C4-2B (cell line): ENCODE data around the gene OPRD1.

Experiments
- ZFX ChIP-seq: fragments of 450-650 bp; IDR thresholded peaks from 2 replicates; pipeline ENCODE4 v1.6.1; 2017
- TF ChIP-seq, protein P1 (sequence below): fragments of 450-650 bp; conservative IDR thresholded peaks from 2 replicates; pipeline ENCODE4 v1.5.1; 2017; ENCODE audit warnings: mild to moderate bottlenecking

DNA sequence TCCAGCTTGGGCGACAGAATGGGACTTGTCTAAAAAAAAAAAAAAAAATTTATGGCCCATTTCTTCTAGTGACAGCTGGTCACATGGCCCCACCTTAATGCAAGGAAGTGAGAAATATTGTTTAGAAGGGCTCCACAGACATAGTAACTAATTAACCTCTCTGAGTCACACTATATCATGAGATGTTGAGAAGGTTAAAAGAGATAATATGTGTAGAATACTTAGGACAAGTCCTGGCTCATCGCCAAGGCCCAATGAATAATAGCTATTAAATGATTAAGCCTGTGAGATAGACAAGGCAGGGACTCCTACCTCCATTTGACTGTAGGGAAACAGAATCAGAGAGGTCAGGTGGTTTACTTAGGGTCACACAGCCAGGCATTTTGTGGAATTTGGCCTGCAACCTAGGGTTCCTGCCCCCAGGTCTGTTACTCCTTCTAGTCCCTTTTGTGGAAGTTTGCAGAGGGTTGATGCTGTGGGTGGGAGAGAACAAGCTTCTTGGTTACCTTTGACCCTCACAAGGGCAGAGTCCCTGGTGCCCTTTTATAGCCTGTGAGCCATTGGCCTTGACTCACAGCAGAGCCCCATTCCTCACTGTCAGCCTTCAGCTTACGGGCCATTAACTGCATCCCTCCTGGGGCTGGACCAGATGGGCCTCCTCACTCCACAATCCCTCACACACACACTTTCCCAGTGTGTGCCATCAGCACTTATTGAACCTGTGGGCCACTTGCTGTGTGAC is 48.5 kb downstream of the OPRD1 start:
- TF ChIP-seq, protein P1, sequence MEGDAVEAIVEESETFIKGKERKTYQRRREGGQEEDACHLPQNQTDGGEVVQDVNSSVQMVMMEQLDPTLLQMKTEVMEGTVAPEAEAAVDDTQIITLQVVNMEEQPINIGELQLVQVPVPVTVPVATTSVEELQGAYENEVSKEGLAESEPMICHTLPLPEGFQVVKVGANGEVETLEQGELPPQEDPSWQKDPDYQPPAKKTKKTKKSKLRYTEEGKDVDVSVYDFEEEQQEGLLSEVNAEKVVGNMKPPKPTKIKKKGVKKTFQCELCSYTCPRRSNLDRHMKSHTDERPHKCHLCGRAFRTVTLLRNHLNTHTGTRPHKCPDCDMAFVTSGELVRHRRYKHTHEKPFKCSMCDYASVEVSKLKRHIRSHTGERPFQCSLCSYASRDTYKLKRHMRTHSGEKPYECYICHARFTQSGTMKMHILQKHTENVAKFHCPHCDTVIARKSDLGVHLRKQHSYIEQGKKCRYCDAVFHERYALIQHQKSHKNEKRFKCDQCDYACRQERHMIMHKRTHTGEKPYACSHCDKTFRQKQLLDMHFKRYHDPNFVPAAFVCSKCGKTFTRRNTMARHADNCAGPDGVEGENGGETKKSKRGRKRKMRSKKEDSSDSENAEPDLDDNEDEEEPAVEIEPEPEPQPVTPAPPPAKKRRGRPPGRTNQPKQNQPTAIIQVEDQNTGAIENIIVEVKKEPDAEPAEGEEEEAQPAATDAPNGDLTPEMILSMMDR, result no peak
- TF ChIP-seq ZFX, result no peak
